Skeletal muscle tissue (tissue), 4 donors: ENCODE data around the gene DNAJA3. TPM values are rescaled to one million over a fixed set of nuclear protein-coding genes. Genes with fewer than 3 reads are reported as not detected.

Source experiments
- H3K27ac ChIP-seq: one replicate; pipeline ENCODE4 v1.7.0; 2013; ENCODE audit warnings: mild to moderate bottlenecking, low read depth, low read length, inconsistent platforms
- H3K27me3 ChIP-seq, 3 donors: one replicate each; pipeline ENCODE4 v1.7.0; 2013; ENCODE audit warnings: low read length in 3 of 3; ENCODE audit not compliant: control insufficient read depth in 3 of 3, insufficient read depth in 3 of 3
- H3K36me3 ChIP-seq, 3 donors: one replicate each; pipeline ENCODE4 v1.7.0; 2013; ENCODE audit warnings: low read length in 3 of 3; ENCODE audit not compliant: control insufficient read depth in 3 of 3, insufficient read depth in 3 of 3
- H3K4me1 ChIP-seq, 3 donors: one replicate each; pipeline ENCODE4 v1.7.0; 2013; ENCODE audit warnings: low read length in 3 of 3, mild to moderate bottlenecking in 3 of 3; ENCODE audit not compliant: control insufficient read depth in 3 of 3, insufficient read depth in 3 of 3
- H3K4me3 ChIP-seq, 3 donors: one replicate each; pipeline ENCODE4 v1.7.0; 2013; ENCODE audit warnings: low read length in 3 of 3
- H3K9ac ChIP-seq, 3 donors: one replicate each; pipeline ENCODE4 v1.7.0; 2013; ENCODE audit warnings: low read length in 3 of 3, mild to moderate bottlenecking in 3 of 3, moderate library complexity in 2 of 3, low read depth in 1 of 3
- H3K9me3 ChIP-seq, 3 donors: one replicate each; pipeline ENCODE4 v1.7.0; 2013; ENCODE audit warnings: low read length in 3 of 3; ENCODE audit not compliant: control insufficient read depth in 3 of 3
- total RNA-seq: library from RNA; depleted of rRNA; stranded (reverse); fragments of >200 nt; gene quantifications from one replicate; pipeline ENCODE4 v1.2.3, GENCODE V29; 2014
- donor health status: Osteomylitis.

Gene DNAJA3
- total RNA-seq, 1 donor from 2014 or later: 35.5 TPM

DNA sequence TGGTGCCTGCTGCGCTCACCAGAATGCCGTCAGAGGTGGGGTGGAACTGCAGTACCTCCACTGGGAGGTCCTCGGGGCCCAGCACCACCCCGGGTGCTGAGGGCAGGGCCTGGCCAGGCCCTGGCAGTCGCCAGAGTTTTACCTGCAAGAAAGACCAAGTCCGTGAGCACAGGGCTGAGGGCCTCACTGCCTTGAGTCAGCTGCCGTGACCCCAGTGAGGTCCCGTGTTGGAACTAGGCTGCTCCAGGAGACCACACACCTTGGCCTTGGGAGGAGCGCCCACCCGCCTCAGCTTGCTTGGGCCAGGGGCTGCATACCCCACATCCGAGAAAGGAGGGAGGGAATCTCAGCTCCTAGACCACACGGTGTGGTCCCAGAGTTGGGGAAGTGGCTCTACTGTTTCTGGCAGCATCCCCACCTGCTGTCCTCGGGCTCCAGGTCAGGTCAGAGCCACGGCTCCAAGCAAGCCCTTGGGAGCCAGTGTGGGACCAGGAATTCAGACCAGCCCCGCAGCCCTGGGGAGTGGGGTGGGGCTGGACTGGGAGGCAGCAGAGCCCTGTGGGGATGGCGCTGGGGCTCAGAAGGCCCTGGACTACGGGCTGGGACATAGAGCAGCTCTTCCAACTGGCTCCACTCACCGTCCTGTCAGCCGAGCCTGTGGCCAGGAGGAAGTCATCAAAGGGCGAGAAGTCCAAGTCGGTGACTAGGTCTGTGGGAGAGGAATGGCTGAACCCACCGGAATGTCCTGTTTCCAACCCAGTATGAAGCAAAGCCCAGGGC is 17.9 kb upstream of the DNAJA3 start:
- H3K9ac ChIP-seq: peak overlapping the region in 1 of 3 donors; percentile 16
- H3K36me3 ChIP-seq: peaks cover 16 to 26% (median 17%) of the 10 kb centered on the region in 3 donors

DNA sequence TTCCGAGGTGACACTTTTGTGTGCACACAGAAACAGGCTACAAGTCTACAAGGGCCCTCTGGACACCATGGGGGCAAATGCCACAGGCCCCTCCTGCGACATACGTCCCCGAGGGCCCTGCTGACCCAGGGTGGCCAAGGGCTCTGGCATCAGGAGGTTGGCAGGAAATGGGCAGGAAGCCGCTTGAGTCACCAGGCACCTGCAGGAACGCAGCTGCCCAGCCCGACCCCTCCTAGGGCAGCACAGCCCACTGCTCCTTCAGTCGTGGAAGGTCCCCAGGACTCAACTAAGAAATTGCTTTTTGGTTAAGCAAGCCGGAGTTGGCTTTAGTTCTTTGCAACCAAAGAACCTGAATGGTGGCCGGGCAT is 17.4 kb upstream of the DNAJA3 start:
- H3K36me3 ChIP-seq: peaks cover 12 to 26% (median 17%) of the 10 kb centered on the region in 3 donors
- no peaks in the 10 kb centered on the region for H3K27me3 ChIP-seq
- H3K4me1 ChIP-seq: peaks cover 26 to 34% (median 27%) of the 10 kb centered on the region in 3 donors
- no peak overlapping the region for H3K27ac ChIP-seq
- H3K9me3 ChIP-seq: no peaks in the 10 kb centered on the region
- no peak overlapping the region for H3K4me3 ChIP-seq
- H3K9ac ChIP-seq: no peak overlapping the region

More for the DNA sequence above, 17.9 kb upstream of the DNAJA3 start:
- Histone ChIP-seq H3K27me3 (no peaks in the 10 kb centered on the region), H3K9me3 (no peaks in the 10 kb centered on the region), H3K4me3 (no peak overlapping the region), H3K27ac (no peak overlapping the region), H3K4me1 (peaks cover 26 to 34% (median 27%) of the 10 kb centered on the region in 3 donors)

DNA sequence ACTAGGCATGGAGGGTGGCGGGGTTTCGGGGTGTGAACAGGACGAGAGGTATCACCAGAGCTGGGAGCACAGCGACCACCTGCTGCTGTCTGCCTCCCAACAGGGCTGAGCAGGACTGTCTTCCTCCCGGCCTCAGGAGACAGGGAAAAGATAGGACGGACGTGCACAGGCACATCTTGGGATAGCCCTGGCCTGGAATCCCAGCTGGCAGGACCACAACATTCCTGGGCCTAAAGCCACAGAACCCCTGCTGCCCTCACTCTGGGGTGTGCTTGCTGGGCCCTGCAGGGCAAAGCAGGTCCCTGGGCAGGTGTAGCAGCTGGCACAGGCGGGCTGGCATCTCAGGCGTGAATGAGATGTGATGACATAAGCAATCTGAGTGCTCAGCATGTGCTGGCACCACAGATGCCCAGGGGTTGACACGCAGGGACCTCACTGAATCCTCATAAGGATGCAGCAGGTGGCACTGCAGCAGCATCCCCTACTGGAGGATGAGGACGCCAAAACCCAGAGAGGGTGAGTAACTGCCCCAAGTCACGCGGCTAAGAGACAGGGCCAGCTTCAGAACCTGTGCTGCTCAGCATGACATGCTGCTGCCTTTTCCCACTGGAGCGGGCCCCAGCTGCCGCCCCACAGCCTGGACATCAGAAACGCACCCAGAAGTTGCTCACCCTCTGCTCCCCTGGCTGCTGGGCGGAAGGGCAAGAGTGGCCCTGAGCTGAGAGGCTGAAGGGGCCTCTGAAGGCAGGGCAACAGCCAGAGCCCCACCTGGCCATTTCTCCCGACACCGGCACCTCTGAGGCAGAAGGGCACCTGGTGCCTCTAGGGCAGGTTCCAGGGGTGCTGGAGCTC is 16.4 kb upstream of the DNAJA3 start:
- H3K36me3 ChIP-seq: peaks cover 11 to 26% (median 17%) of the 10 kb centered on the region in 3 donors
- H3K9me3 ChIP-seq: no peaks in the 10 kb centered on the region
- no peaks in the 10 kb centered on the region for H3K27me3 ChIP-seq
- peak overlapping the region in 1 of 3 donors; percentile 33 for H3K9ac ChIP-seq
- no peak overlapping the region for H3K27ac ChIP-seq
- peaks cover 26 to 35% (median 27%) of the 10 kb centered on the region in 3 donors for H3K4me1 ChIP-seq
- H3K4me3 ChIP-seq: peak overlapping the region in 1 of 3 donors; percentile 6

DNA sequence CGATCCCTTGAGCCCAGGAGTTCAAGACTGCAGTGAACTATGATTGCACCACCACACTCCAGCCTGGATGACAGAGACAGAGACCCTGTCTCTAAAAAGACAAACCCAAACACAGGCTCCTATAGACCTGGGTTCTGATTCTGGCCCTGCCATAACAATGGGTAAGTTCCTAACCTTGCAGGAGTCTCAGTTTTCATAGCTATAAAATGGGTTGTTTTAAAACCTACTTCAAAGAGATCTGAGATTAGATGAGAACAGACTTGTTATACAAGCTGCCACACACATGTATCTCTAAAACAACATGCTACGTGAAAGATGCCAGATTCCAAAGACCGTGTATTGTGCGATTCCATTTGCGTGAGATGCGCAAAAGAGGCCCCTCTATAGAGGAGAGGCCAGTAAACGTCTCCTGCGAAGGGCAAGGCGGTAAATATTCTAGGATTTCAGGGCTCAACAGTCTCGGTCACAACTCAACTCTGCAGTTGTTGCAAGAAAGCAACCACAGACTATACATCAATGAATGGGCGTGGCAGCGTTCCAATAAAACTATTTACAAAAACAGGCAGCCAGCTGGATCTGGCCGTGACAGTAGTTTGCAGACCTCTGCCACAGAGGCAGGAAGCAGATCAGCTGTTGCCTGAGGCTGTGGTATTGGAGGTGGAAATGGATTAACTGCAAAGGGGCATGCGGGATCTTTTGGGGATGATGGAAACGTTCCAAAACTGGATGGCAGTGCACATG is 15.2 kb upstream of the DNAJA3 start:
- Histone ChIP-seq H3K4me1 (peaks cover 34 to 47% (median 35%) of the 10 kb centered on the region in 3 donors), H3K36me3 (peaks cover 11 to 17% (median 14%) of the 10 kb centered on the region in 3 donors), H3K9ac (peak overlapping the region in 1 of 3 donors; percentile 9), H3K27ac (no peak overlapping the region), H3K9me3 (no peaks in the 10 kb centered on the region), H3K27me3 (no peaks in the 10 kb centered on the region), H3K4me3 (no peak overlapping the region)

DNA sequence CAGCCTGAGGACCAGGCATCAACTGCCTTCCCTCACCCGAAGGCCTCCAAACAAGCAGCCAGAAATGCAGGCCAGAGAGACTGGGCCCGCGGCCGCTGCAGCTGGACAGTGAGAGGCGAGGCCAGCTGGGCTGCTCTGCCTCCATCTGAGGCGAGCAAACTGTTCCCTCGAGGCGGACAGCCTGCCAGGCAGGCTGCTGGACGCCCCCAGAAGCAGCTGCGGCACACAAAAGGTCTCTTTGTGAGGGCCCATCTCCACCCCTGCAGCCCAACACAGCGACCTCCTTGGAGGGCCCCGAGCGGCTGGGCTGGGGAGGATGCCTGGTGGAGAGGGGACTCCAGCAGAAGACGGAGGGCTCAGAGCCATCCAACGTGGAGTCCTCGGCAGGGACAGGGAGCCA is 14.0 kb upstream of the DNAJA3 start:
- Histone ChIP-seq H3K36me3 (peaks cover 11 to 14% (median 12%) of the 10 kb centered on the region in 3 donors), H3K9ac (no peak overlapping the region), H3K4me3 (no peak overlapping the region), H3K4me1 (peaks cover 37 to 49% (median 40%) of the 10 kb centered on the region in 3 donors), H3K27me3 (no peaks in the 10 kb centered on the region), H3K27ac (no peak overlapping the region), H3K9me3 (no peaks in the 10 kb centered on the region)

DNA sequence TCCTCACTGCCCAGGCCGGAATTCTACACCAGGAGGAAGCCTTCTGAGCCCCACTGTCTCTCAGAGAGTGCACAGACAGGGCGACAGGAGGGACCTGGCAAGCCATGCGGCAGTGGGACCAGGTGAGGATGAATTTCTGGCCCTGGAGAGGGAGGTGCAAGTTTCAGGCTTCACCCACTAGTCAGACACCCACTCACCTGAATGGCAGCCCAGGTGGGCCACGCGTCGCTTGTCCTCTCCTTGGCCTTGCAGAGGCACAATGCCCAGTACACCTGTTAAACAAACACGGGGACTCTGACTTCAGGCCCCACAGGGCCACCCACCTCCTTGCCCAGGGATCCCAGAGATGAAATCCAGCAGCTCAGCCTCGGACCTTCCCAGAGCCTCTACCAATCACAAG is 13.5 kb upstream of the DNAJA3 start:
- Histone ChIP-seq H3K4me1 (peaks cover 41 to 51% (median 43%) of the 10 kb centered on the region in 3 donors), H3K27me3 (no peaks in the 10 kb centered on the region), H3K4me3 (no peak overlapping the region), H3K36me3 (peaks cover 11 to 13% (median 12%) of the 10 kb centered on the region in 3 donors), H3K27ac (no peak overlapping the region), H3K9ac (no peak overlapping the region), H3K9me3 (no peaks in the 10 kb centered on the region)

DNA sequence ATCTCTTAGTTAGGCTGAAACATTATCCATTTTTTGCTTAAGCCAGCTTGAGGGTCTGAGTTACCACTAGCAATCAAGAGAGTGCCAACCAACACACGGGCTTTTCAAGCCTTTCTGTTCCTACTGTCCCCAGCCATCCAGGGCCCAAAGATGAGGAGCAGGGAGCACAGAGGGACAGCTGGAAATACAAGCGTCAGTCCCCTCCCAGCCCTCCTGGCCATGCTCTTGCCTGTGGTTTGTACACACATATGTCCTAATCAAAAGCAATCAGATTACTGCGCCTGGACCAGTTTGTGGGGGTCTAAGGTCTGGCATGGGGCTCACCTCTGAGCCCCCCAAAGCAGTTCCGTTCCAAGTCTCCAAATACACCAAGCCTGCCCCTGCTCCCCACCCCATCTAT is 12.8 kb upstream of the DNAJA3 start:
- Histone ChIP-seq H3K9me3 (no peaks in the 10 kb centered on the region), H3K27ac (no peak overlapping the region), H3K27me3 (no peaks in the 10 kb centered on the region), H3K9ac (no peak overlapping the region), H3K4me3 (no peak overlapping the region), H3K4me1 (peaks cover 39 to 49% (median 41%) of the 10 kb centered on the region in 3 donors), H3K36me3 (peaks cover 6 to 8% (median 6%) of the 10 kb centered on the region in 3 donors)

DNA sequence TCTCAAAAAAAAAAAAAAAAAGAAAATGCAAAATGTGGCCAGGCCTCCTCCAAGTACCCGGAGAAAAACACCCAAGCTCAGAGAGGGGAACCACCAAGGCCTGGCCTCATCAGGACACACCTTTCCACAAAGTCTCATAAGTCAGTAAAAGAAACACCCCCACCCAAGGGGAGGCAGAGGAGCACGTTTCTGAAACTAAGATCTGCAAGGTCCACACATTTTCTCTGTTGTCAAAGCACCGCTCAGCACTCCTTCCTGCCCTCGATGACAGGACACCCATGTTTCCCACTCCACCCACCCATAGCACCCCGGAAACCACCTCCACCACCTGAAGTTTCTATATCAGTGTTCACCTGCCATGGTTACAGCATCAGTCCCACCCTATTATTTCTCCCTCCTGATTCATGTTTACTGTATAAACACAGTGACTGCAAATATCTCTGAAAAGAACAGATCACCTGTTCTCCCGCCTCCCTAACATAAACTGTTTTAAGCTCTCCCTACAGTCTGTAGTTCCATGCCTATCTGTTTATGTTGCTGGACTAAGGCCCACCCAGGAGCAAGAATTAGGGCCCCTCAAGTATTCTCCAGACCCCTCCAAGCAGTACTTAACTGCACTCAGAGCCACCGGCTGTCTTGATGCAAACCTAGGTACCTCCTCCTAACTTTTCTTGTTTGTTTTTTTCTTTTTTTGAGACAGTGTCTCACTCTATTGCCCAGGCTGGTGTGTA is 11.3 kb upstream of the DNAJA3 start:
- no peak overlapping the region for H3K4me3 ChIP-seq
- H3K4me1 ChIP-seq: peaks cover 30 to 38% (median 32%) of the 10 kb centered on the region in 3 donors
- H3K9me3 ChIP-seq: no peaks in the 10 kb centered on the region
- H3K27me3 ChIP-seq: no peaks in the 10 kb centered on the region
- H3K9ac ChIP-seq: no peak overlapping the region
- H3K27ac ChIP-seq: no peak overlapping the region
- H3K36me3 ChIP-seq: peaks cover 2 to 7% (median 3%) of the 10 kb centered on the region in 3 donors

DNA sequence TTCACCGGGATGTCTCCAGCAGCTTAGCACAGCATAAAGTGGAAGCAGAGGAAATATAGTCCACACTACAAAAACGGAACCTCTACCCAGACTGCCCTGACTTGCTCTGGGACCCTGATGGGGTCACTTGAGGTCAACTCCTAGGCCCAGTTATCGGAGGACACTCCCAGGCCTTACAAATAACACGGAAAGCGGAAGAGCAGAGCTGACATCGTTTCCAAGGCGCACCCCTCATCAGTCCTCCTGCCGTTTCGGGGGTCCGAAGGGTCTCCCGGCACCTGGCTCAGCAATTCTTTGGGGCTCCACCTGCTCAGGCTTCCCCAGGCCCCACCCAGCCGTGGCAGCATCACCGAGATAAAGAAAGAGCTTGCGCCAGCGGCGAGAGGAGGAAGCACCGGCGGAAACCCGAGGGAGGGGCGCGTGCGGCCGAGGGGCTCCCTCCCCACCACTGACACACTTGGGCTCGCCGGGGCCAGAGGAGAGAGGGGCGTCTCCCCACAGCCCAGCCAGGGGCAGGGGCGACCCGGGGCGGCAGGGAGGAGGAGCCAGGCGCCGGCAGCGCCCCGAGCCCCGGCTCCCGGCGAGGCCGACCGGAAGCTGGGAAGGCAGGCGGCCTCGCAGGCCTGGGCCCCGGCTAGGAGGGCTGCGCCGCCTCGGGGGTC is 10.0 kb upstream of the DNAJA3 start:
- H3K4me1 ChIP-seq: peaks cover 22 to 27% (median 23%) of the 10 kb centered on the region in 3 donors
- H3K9ac ChIP-seq: peak overlapping the region; percentile 73 to 80 (median 74)
- H3K36me3 ChIP-seq: peaks cover 2 to 7% (median 3%) of the 10 kb centered on the region in 3 donors
- no peaks in the 10 kb centered on the region for H3K9me3 ChIP-seq
- H3K27me3 ChIP-seq: no peaks in the 10 kb centered on the region
- peak overlapping the region; percentile 68 for H3K27ac ChIP-seq
- H3K4me3 ChIP-seq: peak overlapping the region; percentile 68 to 88 (median 83)
